NCI-H524 treated with DMSO at 0.1 percent for 48 hours (cell line): ENCODE results near the gene NINL.
"Not testable (repeated sequence)": the region's sequence is repeated elsewhere in the genome, so short reads cannot be mapped to it uniquely, and the experiment has no call there.

ENCODE experiments used
- DNase-seq: peaks from one replicate; lab custom pipeline; 2025; lab: John Stamatoyannopoulos, UW

NINL gene

DNA sequence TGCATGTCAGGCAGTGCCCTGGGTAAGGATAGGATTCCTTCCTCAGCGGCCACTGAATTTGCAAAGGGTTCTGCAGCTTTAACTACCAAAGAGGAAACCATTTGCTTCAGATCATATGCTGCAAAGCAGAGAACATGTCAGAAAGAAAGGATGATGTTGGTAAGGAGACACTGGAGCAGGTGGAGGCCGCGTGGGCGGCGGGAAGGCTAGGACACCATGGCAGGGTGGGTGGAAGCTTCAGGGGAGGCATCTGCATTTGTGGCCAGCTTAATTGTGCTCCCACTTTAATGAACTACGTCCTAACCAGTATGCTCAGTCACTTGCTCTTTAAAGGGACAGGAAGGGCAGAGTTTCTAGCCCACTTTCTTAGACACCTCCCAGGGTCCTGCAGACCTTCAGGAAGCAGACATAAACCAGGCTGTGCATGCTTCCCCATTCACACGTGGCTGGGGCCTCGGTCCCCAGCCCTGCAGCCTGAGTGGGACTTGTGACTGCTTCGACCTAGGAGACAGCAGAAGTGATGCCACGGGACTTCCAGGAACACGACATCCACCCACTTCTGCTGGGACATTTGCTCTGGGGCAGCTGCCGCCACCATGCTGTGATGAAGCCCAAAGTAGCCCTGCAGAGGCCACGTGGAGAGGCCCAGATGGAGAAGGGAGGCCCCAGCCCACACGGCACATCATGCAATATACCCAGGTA is 101.7 kb downstream of the NINL start:
- DNase-seq = no peak

GRCh38 chr20:25481918-25482253 is 103.4 kb downstream of the NINL start:
- DNase-seq = no peak

- no peak for DNase-seq
Observed at GRCh38 chr20:25481235-25481917, 104.0 kb downstream of the NINL start.

- no peak for DNase-seq
Observed at GRCh38 chr20:25480797-25481196, 104.5 kb downstream of the NINL start.

GRCh38 chr20:25480156-25480555 is 105.2 kb downstream of the NINL start:
- no peak for DNase-seq

DNA sequence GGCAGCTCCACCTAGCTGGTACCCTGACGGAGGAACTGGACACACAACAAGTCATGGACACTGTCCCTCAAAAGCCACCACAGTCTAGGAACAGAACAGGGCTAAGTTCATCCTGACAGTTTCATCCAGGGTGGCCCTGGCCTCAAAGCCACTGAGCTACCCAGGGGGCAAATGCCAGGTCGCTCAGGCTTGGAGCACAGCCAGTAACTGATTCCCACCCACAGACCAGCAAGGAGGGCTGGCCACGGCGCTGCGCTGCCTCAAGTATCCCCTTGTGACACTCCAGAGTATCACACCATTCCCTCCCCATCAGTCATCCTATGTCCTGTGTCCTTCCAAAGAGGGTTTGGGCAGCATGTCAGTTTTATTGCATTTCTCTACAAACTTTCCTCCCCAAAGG is 105.7 kb downstream of the NINL start:
- no peak for DNase-seq

- no peak for DNase-seq
Observed at GRCh38 chr20:25478889-25479568, 106.3 kb downstream of the NINL start.

DNA sequence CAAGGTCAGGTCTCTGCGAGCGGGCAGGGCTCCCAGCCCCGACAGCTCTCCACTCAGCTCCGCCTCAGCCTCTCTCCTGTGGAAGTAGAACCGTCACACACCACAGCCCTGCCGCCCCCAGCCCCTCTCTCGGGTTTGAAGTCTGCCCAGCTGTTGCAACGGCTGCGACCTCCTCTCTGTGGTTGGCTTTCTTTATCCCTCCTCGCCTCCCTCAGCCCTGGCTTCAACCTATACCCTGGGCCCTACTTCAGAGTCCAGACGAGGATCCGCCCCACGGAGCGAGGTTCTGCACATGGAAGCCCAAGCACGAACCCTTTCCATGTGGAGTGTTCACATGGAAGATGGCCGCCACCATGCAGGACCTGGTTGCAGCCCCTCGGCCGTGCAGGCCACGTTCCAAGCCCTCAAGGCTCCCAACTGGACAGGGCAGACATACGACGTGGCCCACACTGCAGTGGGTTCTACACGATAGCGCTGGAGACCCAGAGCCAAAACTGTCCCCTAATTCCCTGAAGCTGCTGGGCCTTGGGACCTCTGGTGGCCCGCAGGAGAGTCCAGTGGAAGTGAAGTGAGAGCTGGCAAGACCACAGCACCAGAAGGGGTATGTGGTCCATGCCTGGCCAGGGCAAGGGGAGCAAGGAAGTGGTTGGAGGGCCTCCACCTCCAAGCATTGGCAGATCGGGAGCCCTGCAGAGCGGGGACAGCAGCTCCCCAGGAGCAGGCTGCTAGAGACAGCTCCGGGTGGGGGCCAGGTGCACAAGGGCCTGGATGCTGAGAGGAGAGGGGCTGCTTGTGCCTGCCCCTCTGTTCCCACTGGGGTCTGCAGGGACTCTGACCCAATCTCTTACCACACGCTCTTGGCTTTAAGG is 108.1 kb downstream of the NINL start:
- DNase-seq = no peak

- DNase-seq = no peak
Observed at GRCh38 chr20:25476106-25477013, 109.0 kb downstream of the NINL start.

GRCh38 chr20:25473297-25473696 is 112.0 kb downstream of the NINL start:
- DNase-seq = not testable (repeated sequence)

DNA sequence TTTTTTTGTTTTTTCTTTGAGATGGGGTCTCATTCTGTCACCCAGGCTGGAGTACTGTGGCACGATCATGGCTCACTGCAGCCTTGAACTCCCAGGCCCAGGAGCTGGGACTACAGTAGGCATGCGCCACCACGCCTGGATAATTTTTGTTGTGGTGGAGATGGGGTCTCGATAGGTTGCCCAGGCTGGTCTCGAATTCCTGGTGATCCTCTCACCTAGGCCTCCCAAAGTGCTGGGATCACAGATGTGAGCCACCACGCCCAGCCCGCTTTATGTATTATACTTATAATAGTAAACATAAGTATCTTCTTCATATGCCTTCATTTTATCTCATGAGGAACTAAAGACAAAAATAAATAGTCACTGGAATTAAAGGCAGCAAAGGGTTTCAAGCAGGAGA is 114.3 kb downstream of the NINL start:
- DNase-seq = no peak

- no peak for DNase-seq
Observed at GRCh38 chr20:25470045-25470444, 115.3 kb downstream of the NINL start.

DNA sequence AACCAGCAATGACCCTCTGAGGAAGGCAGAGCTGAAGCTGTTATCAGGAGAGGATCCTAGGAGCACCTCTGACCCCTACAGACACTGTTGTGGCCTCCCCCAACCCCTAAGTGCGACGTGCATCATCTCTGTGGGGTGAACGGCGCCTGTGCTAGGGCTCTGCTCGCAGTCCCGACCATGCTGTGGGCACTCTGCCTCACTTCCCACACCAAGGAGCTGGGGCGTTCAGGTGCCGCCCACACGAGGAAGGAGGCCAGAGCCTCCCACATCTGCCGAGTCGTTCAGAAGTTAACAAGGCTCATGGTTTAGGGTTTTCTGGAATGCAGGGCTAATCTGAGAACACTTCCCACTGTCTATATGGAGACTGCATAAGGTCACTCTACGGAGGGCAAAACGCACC is 115.8 kb downstream of the NINL start:
- no peak for DNase-seq

GRCh38 chr20:25468126-25469075 is 116.9 kb downstream of the NINL start:
- no peak for DNase-seq

GRCh38 chr20:25467441-25467840 is 117.9 kb downstream of the NINL start:
- DNase-seq = no peak

DNA sequence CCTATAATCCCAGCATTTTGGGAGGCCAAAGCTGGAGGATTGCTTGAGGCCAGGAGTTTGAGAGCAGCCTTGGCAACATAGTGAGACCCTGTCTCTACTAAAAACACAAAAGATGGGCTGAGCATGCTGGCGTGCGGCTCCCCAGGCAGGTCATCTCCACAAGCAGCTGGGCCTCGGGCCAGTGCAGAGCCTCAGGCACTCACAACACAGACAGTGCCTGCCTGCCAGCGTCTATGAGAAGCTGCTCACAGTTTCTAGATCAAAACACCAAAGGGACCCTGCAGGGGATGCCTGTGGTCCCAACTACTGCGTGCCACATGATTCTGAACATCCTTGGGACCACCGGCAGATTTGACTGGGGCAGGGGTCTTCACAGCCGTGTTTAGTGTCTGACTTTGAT is 118.5 kb downstream of the NINL start:
- DNase-seq = no peak

DNA sequence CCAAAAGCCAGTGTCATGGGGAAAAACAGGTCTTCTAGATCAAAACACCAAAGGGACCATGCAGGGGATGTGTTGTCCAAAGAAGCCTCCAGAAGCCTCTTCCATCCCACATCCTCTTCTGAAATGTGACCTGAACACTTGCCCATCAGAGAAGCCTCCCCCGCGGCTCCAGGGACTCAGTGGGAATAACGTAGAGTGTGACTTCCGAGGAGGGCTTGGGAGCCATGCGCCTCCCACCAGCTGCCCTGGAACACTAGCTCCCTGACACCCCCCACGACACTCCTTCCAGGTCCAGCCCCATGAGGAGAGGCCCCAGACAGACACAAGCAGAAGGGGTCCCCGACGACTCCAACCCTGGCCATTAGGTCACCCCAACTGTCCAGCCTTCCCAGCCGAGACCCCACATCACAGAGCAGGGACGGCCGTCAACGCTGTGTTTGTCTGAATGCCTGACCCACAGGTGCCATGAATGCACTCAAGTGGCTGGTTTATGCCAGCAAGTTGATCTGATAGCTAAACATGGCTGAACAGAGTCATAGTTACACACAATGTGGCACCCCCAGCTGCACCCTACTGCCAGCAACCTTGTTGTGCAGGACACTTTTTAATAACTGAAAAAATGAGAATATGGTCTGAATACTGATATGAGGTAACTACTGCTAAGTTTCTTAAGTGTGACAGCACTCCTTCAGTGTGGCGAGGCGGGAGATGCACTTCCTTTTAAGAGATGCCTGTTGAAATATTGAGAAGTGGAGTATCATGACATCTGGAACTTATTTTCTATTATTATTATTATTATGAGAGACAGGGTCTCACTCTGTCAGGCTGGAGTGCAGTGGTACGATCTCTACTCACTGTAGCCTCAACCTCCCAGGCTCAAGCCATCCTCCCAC is 119.8 kb downstream of the NINL start:
- no peak for DNase-seq

GRCh38 chr20:25464501-25465242 is 120.7 kb downstream of the NINL start:
- DNase-seq = no peak
